HG03097 (cell line): ENCODE results near the gene SLC2A14.
"Not testable (repeated sequence)": the region's sequence is repeated elsewhere in the genome, so short reads cannot be mapped to it uniquely, and the experiment has no call there.

Source experiments
- ATAC-seq: cut with Tn5 transposase; IDR thresholded peaks from one replicate; pipeline ENCODE4 v1.9.1; 2021; ENCODE audit not compliant: unreplicated experiment, low FRiP score

Gene SLC2A14

GRCh38 chr12:7877420-7877819 is 4.7 kb upstream of the SLC2A14 start:
- no peak for ATAC-seq

GRCh38 chr12:7870335-7870734 is 2.4 kb downstream of the SLC2A14 start:
- ATAC-seq: no peak

GRCh38 chr12:7869137-7869536 is 3.6 kb downstream of the SLC2A14 start:
- ATAC-seq: no peak

- ATAC-seq: no peak
Measured at GRCh38 chr12:7868391-7868790, 4.3 kb downstream of the SLC2A14 start.

- no peak for ATAC-seq
Measured at GRCh38 chr12:7864601-7865150, 8.0 kb downstream of the SLC2A14 start.

- not testable (repeated sequence) for ATAC-seq
Measured at GRCh38 chr12:7862814-7863348, 9.8 kb downstream of the SLC2A14 start.

- ATAC-seq: not testable (repeated sequence)
Measured at GRCh38 chr12:7862301-7862700, 10.4 kb downstream of the SLC2A14 start.

GRCh38 chr12:7859552-7859951 is 13.2 kb downstream of the SLC2A14 start:
- ATAC-seq: no peak

GRCh38 chr12:7857971-7858370 is 14.7 kb downstream of the SLC2A14 start:
- ATAC-seq: no peak

GRCh38 chr12:7856516-7856915 is 16.2 kb downstream of the SLC2A14 start:
- ATAC-seq: no peak

- ATAC-seq: no peak
Measured at GRCh38 chr12:7853557-7853956, 19.2 kb downstream of the SLC2A14 start.

GRCh38 chr12:7851622-7852081 is 21.1 kb downstream of the SLC2A14 start:
- not testable (repeated sequence) for ATAC-seq

- not testable (repeated sequence) for ATAC-seq
Measured at GRCh38 chr12:7850099-7850498, 22.6 kb downstream of the SLC2A14 start.

- ATAC-seq: not testable (repeated sequence)
Measured at GRCh38 chr12:7848098-7848422, 24.7 kb downstream of the SLC2A14 start.

- not testable (repeated sequence) for ATAC-seq
Measured at GRCh38 chr12:7847226-7848097, 25.3 kb downstream of the SLC2A14 start.

- no peak for ATAC-seq
Measured at GRCh38 chr12:7844116-7844515, 28.6 kb downstream of the SLC2A14 start.

GRCh38 chr12:7843583-7843982 is 29.1 kb downstream of the SLC2A14 start:
- ATAC-seq: not testable (repeated sequence)

- ATAC-seq: not testable (repeated sequence)
Measured at GRCh38 chr12:7843149-7843548, 29.6 kb downstream of the SLC2A14 start.

- not testable (repeated sequence) for ATAC-seq
Measured at GRCh38 chr12:7842444-7842843, 30.3 kb downstream of the SLC2A14 start.

- ATAC-seq: not testable (repeated sequence)
Measured at GRCh38 chr12:7839848-7840247, 32.9 kb downstream of the SLC2A14 start.

GRCh38 chr12:7839226-7839625 is 33.5 kb downstream of the SLC2A14 start:
- ATAC-seq: not testable (repeated sequence)

GRCh38 chr12:7837366-7837765 is 35.3 kb downstream of the SLC2A14 start:
- no peak for ATAC-seq
